Measurements from ENCODE around the gene KLRB1. TPM values are rescaled to one million over a fixed set of nuclear protein-coding genes. Genes with fewer than 3 reads are reported as not detected.
"Not testable (repeated sequence)": the region's sequence is repeated elsewhere in the genome, so short reads cannot be mapped to it uniquely, and the experiment has no call there.

Gene KLRB1
- total RNA-seq, 3 donors from 2014 or later (not counting 1 experiment from before 2014, with no cell fraction given), result 194 to 310 (median 216) TPM

GRCh38 chr12:9619411-9620179 lies 11.9 kb upstream of the KLRB1 start:
- ATAC-seq (no peak), DNase-seq (no peak)
- Mint-ChIP-seq H3K36me3 (peaks cover 28% of the 10 kb centered on the region), H3K27me3 (ENCODE audit: low read depth in 2 of 2) (no peaks in the 10 kb centered on the region), H3K27ac (peak overlapping the region; percentile 88 to 94), H3K4me1 (peaks cover 51 to 58% of the 10 kb centered on the region in 2 donors), H3K9me3 (peaks cover 7 to 11% of the 10 kb centered on the region in 2 donors), H3K4me3 (no peak overlapping the region)
- H3K27me3 ChIP-seq (ENCODE audit: control insufficient read depth, insufficient read depth, low read length), result no peaks in the 10 kb centered on the region
- no peak overlapping the region for H3K4me3 ChIP-seq (ENCODE audit: low read length)
- H3K4me1 ChIP-seq (ENCODE audit: control insufficient read depth, insufficient read depth, low read length), result peaks cover 9% of the 10 kb centered on the region
- no peaks in the 10 kb centered on the region for H3K9me3 ChIP-seq (ENCODE audit: control insufficient read depth, insufficient read depth, low read length)
- TF ChIP-seq, protein P1, sequence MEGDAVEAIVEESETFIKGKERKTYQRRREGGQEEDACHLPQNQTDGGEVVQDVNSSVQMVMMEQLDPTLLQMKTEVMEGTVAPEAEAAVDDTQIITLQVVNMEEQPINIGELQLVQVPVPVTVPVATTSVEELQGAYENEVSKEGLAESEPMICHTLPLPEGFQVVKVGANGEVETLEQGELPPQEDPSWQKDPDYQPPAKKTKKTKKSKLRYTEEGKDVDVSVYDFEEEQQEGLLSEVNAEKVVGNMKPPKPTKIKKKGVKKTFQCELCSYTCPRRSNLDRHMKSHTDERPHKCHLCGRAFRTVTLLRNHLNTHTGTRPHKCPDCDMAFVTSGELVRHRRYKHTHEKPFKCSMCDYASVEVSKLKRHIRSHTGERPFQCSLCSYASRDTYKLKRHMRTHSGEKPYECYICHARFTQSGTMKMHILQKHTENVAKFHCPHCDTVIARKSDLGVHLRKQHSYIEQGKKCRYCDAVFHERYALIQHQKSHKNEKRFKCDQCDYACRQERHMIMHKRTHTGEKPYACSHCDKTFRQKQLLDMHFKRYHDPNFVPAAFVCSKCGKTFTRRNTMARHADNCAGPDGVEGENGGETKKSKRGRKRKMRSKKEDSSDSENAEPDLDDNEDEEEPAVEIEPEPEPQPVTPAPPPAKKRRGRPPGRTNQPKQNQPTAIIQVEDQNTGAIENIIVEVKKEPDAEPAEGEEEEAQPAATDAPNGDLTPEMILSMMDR (IDR thresholded peaks at IDR 0.05), result no peak
- no peaks in the 10 kb centered on the region for H3K36me3 ChIP-seq (ENCODE audit: control insufficient read depth, insufficient read depth, low read length)
- 93% methylated on average over 2 of the region's 6 CpGs for WGBS (ENCODE audit: insufficient coverage)
- no peak overlapping the region for H3K27ac ChIP-seq (ENCODE audit: low read length)
- intact Hi-C loops (cut with micrococcal nuclease), result no loop called here

DNA sequence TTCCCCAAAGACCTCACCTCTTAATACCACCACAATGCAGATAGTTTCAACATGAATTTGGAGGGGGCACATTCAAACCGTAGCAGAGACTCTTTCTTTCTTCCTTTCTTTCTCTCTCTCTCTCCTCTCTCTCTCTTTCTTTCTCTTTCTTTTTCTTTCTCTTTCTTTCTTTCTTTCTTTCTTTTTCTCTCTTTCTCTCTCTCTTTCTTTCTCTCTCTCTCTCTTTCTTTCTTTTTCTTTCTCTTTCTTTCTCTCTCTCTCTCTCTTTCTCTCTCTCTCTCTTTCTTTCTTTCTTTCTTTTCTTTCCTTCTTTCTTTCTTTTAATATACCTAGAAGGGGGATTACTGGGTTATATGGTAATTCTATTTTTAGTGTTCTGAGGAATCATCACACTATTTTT lies 11.2 kb upstream of the KLRB1 start:
- ATAC-seq; intact Hi-C loops (cut with micrococcal nuclease); DNase-seq; H3K36me3 ChIP-seq (ENCODE audit: control insufficient read depth, insufficient read depth, low read length); H3K27me3 Mint-ChIP-seq (ENCODE audit: low read depth in 2 of 2); H3K4me3 ChIP-seq (ENCODE audit: low read length); H3K27ac ChIP-seq (ENCODE audit: low read length); H3K27me3 ChIP-seq (ENCODE audit: control insufficient read depth, insufficient read depth, low read length); H3K9me3 ChIP-seq (ENCODE audit: control insufficient read depth, insufficient read depth, low read length); H3K9me3 Mint-ChIP-seq; H3K4me1 ChIP-seq (ENCODE audit: control insufficient read depth, insufficient read depth, low read length): not testable (repeated sequence)
- H3K4me3 Mint-ChIP-seq, result peak overlapping the region; percentile 58
- H3K36me3 Mint-ChIP-seq, result peaks cover 21% of the 10 kb centered on the region
- peak overlapping the region; percentile 88 to 94 for H3K27ac Mint-ChIP-seq
- peaks cover 58 to 60% of the 10 kb centered on the region in 2 donors for H3K4me1 Mint-ChIP-seq
- WGBS (ENCODE audit: insufficient coverage), result 92% methylated on average over 1 of the region's 1 CpG

DNA sequence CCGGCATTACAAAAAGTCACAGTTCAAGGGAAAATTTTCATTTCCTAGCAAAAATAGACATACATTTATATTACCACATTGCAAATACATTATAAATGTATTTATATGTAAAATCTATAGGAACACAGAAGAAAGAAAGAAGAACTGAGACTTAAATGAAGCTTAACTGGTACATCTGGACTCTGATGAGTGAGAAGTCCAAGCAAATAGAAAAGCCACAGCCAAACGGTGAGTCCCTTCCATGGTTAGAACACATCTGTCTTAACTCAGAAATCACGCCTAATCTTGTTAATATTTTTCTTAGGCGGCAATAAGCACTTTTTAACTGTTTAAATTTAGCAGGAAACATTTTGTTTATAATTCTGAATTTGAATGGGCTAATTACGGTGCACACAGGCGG lies 9.4 kb upstream of the KLRB1 start:
- Histone ChIP-seq H3K36me3 (ENCODE audit: control insufficient read depth, insufficient read depth, low read length) (no peaks in the 10 kb centered on the region), H3K9me3 (ENCODE audit: control insufficient read depth, insufficient read depth, low read length) (no peaks in the 10 kb centered on the region), H3K27ac (ENCODE audit: low read length) (peak overlapping the region; percentile 97), H3K27me3 (ENCODE audit: control insufficient read depth, insufficient read depth, low read length) (no peaks in the 10 kb centered on the region), H3K4me1 (ENCODE audit: control insufficient read depth, insufficient read depth, low read length) (peaks cover 11% of the 10 kb centered on the region), H3K4me3 (ENCODE audit: low read length) (no peak overlapping the region)
- intact Hi-C loops (cut with micrococcal nuclease), result no loop called here
- no peaks in the 10 kb centered on the region for H3K27me3 Mint-ChIP-seq (ENCODE audit: low read depth in 2 of 2)
- peaks cover 4 to 5% of the 10 kb centered on the region in 2 donors for H3K9me3 Mint-ChIP-seq
- peak overlapping the region; percentile 88 to 94 for H3K27ac Mint-ChIP-seq
- no peak for ATAC-seq
- H3K36me3 Mint-ChIP-seq, result peaks cover 11% of the 10 kb centered on the region
- TF ChIP-seq, protein P1 (IDR thresholded peaks at IDR 0.05), result no peak
- WGBS (ENCODE audit: insufficient coverage), result 79% methylated on average over 5 of the region's 6 CpGs
- no peak overlapping the region for H3K4me3 Mint-ChIP-seq
- H3K4me1 Mint-ChIP-seq, result peaks cover 75 to 77% of the 10 kb centered on the region in 2 donors
- no peak for DNase-seq

- peaks cover 11% of the 10 kb centered on the region for H3K36me3 Mint-ChIP-seq
- peaks cover 4 to 5% of the 10 kb centered on the region in 2 donors for H3K9me3 Mint-ChIP-seq
- WGBS (ENCODE audit: insufficient coverage), result 0% methylated on average over 1 of the region's 5 CpGs
- H3K4me3 ChIP-seq (ENCODE audit: low read length), result peak overlapping the region; percentile 31
- ATAC-seq, result peak; percentile 82 to 86 (median 85)
- peak overlapping the region; percentile 97 for H3K27ac ChIP-seq (ENCODE audit: low read length)
- DNase-seq, result peak in 1 of 2 donors; percentile 71
- H3K27ac Mint-ChIP-seq, result peak overlapping the region; percentile 88 to 94
- intact Hi-C loops (cut with micrococcal nuclease), result loop anchor here (1.0 to 2.0 kb wide), 2 partner anchors 9 to 29 kb away; no protein-coding TSS in a partner anchor
- peaks cover 89 to 90% of the 10 kb centered on the region in 2 donors for H3K4me1 Mint-ChIP-seq
- TF ChIP-seq, protein P1 (IDR thresholded peaks at IDR 0.05), result no peak
- H3K4me3 Mint-ChIP-seq, result peak overlapping the region; percentile 90
- H3K36me3 ChIP-seq (ENCODE audit: control insufficient read depth, insufficient read depth, low read length), result no peaks in the 10 kb centered on the region
- no peaks in the 10 kb centered on the region for H3K27me3 ChIP-seq (ENCODE audit: control insufficient read depth, insufficient read depth, low read length)
- peaks cover 2% of the 10 kb centered on the region for H3K9me3 ChIP-seq (ENCODE audit: control insufficient read depth, insufficient read depth, low read length)
- H3K27me3 Mint-ChIP-seq (ENCODE audit: low read depth in 2 of 2), result no peaks in the 10 kb centered on the region
- peaks cover 16% of the 10 kb centered on the region for H3K4me1 ChIP-seq (ENCODE audit: control insufficient read depth, insufficient read depth, low read length)
Measured at GRCh38 chr12:9615420-9616136, 7.9 kb upstream of the KLRB1 start.

DNA sequence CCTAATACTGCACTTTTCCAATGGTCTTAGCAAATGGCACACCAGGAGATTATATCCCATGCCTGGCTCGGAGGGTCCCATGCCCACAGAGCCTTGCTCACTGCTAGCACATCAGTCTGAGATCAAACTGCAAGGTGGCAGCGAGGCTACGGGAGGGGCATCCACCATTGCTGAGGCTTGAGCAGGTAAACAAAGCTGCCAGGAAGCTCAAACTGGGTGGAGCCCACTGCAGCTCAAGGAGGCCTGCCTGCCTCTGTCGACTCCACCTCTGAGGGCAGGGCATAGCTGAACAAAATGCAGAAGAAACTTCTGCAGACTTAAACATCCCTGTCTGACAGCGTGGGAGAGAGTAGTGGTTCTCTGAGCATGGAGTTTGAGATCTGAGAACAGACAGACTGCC lies 2.9 kb upstream of the KLRB1 start:
- DNase-seq; intact Hi-C loops (cut with micrococcal nuclease); H3K36me3 ChIP-seq (ENCODE audit: control insufficient read depth, insufficient read depth, low read length); H3K27me3 ChIP-seq (ENCODE audit: control insufficient read depth, insufficient read depth, low read length); H3K27ac ChIP-seq (ENCODE audit: low read length); ATAC-seq; H3K9me3 ChIP-seq (ENCODE audit: control insufficient read depth, insufficient read depth, low read length); H3K36me3 Mint-ChIP-seq; H3K4me3 Mint-ChIP-seq; H3K4me3 ChIP-seq (ENCODE audit: low read length); H3K27me3 Mint-ChIP-seq (ENCODE audit: low read depth in 2 of 2); H3K9me3 Mint-ChIP-seq: not testable (repeated sequence)
- 80% methylated on average over 5 of the region's 5 CpGs for WGBS (ENCODE audit: insufficient coverage)
- Mint-ChIP-seq H3K4me1 (peaks cover 72 to 81% of the 10 kb centered on the region in 2 donors), H3K27ac (peak overlapping the region in 1 of 2 donors; percentile 97)
- peaks cover 18% of the 10 kb centered on the region for H3K4me1 ChIP-seq (ENCODE audit: control insufficient read depth, insufficient read depth, low read length)
